ENCODE results near the gene LIPF.
"Not testable (repeated sequence)": the region's sequence is repeated elsewhere in the genome, so short reads cannot be mapped to it uniquely, and the experiment has no call there.

The LIPF gene

DNA sequence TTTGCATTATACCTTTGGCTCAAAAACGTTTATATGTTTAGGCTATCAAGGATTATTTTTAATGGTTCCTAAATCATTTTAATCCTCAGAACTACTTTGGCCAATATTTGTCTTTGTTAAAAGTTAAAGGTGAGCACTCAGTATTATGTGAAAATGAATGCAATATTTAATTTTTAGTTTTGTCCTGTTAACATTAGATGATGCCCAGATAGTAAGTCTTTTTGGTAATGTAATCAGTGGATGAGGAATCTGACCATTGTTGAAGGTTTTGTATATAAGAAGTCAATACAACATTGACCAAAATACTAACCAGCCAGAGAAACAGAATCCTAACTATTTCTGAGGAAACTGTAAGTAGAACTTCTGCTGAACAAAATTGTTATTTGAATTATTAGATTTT, at the start of gene LIPF:
Gene LIPF, plus strand, starts transcription at position 301 of the 400 bp plus-strand sequence. CDS start 2,856 bp downstream, outside the sequence.
- DNase-seq, result no peak

GRCh38 chr10:88616250-88616977, 47.8 kb upstream of the LIPF start:
- DNase-seq, result no peak

- no peak for DNase-seq
Observed at GRCh38 chr10:88617772-88618300, 46.4 kb upstream of the LIPF start.

DNA sequence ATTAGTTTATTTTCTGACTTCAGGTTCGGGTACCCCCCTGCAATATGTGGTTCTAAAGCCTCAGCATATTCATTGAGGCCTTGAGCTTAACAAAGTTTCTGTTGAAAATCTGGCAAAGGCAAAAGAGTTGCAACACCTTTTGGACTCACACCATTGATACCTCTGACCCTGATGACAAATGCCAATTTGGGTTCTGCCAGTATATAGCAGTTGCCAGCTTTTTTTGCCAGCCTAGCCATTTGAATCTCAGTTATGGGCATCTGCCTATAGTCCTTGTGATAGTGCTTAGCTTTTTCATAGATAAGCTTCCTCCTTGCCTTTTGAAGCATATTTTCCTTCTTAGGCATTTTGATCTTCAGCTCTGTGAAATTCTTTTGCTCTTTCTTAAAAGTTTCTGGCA, 45.7 kb upstream of the LIPF start:
- DNase-seq, result no peak

DNA sequence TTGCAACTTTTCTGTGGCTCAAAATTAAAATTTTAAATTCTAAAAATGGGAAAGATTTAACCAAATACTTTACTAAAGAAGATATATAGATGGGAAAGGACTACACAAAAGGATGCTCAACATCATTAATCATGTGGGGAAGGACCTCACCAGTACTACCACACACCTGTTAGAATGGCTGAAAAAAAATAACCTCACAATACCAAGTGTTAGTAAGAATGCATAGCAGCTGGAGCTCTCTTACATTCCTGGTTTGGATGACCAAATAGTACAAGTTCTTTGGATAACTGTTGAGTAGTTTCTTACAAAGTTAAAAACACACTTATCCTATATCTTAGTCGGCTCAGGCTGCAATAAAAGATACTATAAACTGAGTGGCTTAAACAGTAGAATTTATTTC, 43.8 kb upstream of the LIPF start:
- no peak for DNase-seq

DNA sequence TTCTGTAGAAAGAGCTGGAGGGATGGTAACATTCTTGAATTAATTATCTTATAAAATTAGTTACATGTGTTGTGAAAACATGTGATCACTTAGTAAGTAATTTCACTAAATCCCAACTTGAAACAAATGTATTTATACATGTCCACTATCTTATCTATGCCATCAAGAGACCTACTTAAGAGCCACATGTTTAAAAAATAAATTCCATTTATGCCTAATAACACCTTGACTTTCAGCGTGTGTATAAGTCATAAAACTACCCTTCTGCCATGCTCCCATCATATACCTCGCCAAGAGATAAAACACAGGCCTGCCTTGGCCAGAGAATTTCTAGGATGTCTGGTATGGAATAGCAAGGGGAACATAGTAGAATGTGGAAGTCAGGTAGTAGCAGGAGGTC, 40.4 kb upstream of the LIPF start:
- no peak for DNase-seq

DNA sequence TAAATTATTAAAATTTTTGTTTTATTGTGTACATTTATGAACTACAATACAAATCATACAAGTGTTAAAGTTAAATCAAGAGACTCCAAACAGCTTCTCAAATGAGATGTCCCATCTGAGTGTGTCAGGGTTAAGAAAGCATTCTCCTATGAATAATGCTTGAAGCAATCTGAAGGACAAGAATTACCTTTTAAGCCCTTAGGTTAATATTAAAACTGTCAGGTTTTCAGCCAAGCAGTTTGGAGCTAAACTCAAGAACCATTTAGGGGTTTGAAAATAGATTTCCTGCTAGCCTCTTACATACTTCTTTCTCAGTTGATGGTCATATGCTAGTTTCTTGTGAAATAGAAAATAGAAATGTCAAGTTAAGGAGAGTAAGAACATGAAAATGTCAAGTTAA, 39.4 kb upstream of the LIPF start:
- no peak for DNase-seq

DNA sequence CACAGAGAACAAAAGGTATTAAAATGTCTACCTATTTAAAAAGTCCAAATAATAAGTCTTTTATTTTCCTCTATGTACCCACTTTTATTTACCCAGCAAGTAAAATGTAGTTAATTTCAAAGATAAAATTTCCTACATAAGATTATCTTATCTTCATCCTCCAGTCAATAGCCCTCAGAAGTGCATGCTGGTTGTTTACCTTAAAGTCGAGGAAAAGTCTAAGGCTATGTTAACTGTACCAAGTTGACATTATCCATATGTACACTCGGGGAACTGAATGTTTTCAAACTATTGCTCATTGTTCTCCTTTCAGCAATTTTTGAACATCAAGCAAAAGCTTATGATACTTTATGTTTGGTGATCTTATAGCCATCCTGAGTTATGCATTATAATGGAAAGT, 24.1 kb upstream of the LIPF start:
- DNase-seq, result no peak

GRCh38 chr10:88642209-88642608, 22.0 kb upstream of the LIPF start:
- no peak for DNase-seq

GRCh38 chr10:88642963-88643362, 21.3 kb upstream of the LIPF start:
- no peak for DNase-seq

- no peak for DNase-seq
Observed at GRCh38 chr10:88647061-88647615, 17.1 kb upstream of the LIPF start.

GRCh38 chr10:88651101-88651551, 13.1 kb upstream of the LIPF start:
- DNase-seq, result no peak

DNA sequence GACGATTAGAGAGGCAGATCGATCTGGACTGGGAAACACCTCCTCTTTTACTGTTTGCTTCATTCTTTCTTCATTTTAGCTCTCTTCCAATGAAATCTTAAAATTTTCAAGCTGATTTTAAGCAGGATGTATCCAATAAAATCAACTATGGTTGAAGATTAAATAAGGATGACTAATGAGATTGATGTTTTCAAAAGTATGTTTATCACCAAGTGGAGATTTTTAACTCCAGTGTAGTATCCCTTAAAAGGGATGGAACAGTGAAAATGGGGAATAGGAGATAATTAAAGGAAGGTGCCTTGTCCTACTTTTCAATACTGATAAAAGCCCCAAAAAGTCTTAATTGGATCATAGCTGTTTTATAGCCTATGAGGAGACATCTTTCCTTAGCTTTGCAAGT, 11.6 kb upstream of the LIPF start:
- no peak for DNase-seq

DNA sequence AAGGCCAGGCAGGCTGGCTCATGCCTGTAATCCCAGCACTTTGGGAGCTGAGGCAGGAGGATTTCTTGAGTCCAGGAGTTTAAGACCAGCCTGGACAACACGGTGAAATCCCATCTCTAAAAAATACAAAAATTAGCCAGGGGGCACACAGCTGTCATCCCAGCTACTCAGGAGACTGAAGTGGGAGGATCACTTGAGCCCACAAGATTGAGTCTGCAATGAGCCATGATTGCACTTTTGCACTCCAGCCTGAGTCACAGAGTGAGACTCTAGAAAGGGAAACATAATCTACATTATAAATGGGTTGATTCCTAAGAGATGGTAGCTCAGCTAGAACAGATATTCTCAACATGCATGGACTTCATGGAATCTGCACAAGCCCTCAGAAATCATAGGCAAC, 6.3 kb upstream of the LIPF start:
- DNase-seq, result no peak

DNA sequence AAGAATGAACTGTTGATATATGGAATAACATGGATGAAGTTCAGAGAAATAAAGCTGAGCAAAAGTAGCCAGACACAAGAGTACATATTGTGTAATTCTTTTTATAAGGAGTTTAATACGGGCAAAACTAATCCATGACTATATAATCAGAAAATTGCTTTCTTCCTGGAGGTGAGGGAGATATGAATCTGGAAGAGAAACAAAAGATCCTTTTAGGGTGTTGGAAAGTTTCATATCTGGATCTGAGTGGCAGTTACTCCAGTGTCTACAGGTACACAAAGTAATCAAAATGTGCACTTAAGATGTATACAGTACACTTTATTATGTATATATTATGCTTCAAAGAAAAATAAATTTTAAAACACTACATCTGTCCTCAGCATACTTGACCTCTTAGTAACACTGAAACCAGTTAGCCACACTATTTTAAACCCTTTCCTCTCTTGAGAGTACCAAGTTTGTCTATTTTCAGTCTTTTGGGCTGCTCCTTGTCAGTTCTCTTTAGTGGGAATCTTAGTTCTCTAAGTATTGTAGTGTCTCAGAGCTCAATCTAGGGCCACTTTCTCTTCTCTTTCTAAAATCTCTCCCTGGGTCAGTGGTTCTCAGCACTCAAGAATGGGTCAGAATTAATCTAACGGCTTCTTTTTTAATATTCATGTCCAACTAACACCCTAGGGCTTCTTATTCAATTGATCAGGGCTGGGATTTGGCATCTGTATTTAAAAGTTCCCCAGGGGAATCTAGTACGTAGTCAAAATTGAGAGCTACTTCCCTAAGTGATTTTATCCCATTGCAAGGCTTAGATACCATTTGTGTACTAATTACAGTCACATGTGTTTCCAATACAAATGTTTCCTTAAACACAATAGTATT, 4.3 kb upstream of the LIPF start:
- no peak for DNase-seq

- no peak for DNase-seq
Observed at GRCh38 chr10:88660598-88660884, 3.7 kb upstream of the LIPF start.

GRCh38 chr10:88661018-88661417, 3.2 kb upstream of the LIPF start:
- no peak for DNase-seq

- DNase-seq, result no peak
Observed at GRCh38 chr10:88661577-88661976, 2.7 kb upstream of the LIPF start.

DNA sequence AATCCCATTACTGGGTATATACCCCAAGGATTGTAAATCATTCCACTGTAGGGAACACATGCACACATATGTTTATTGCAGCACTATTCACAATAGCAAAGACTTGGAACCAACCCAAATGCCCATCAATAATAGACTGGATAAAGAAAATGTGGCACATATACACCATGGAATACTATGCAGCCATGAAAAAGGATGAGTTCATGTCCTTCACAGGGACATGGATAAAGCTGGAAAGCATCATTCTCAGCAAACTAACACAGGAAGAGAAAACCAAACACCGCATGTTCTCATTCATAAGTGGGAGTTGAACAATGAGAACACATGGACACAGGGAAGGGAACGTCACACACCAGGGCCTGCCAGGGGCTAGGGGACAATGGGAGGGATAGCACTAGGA, 1.1 kb upstream of the LIPF start:
- DNase-seq, result not testable (repeated sequence)

GRCh38 chr10:88668465-88668864, 4.2 kb downstream of the LIPF start:
- no peak for DNase-seq

GRCh38 chr10:88670497-88670896, 6.3 kb downstream of the LIPF start:
- no peak for DNase-seq

GRCh38 chr10:88672041-88672440, 7.8 kb downstream of the LIPF start:
- DNase-seq, result no peak

- DNase-seq, result no peak
Observed at GRCh38 chr10:88676283-88677060, 12.2 kb downstream of the LIPF start.
